ENCODE measurements around the gene NCK1. TPM values are rescaled to one million over a fixed set of nuclear protein-coding genes. Genes with fewer than 3 reads are reported as not detected.
A peak's percentile ranks its signal among the peaks of the same experiment; 100 is the strongest.

Gene NCK1
- total and polyA plus RNA-seq, 2 of the 13 experiments (the other 11 are each of a cell fraction or from before 2014, with no cell fraction given): 14.7 to 30.4 TPM

DNA sequence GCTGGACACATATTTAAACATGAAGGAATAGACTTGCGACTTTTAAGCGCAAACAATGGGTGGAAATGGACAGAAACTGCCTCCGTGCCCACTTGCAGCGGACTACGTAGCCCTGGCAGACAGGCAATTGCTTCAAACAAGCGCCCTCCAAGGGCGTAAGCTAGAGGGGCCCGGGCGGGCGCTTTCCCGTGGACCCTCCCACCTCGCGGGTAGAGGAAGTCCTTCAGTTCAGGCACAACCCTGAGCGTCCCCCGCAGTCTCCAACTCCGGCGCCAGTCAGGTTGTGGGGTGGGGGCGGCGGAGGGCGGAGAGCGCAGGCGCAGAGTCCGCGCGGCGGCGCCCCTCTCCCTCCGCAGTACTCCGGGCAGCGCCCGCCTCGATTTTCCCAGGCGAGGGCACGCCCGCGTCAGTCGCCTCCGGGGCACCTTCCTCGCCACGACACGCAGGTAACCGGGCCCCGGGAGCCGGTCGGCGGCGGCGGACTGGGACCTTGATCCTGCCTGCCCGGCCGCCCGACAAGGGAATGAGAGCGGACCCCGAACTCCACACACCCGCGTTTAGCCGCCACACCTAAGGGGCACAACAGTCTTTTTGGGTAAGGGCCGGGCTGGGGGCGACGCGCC lies 43.1 kb upstream of the NCK1 start, which contains the start of gene SLC35G2 (continued):
- TF ChIP-seq ZNF180 (CRISPR knock-in tag; IDR thresholded peaks at IDR 0.05; ENCODE audit: borderline replicate concordance, low read depth): no peak
- TF ChIP-seq ZNF503 (CRISPR knock-in tag; IDR thresholded peaks at IDR 0.05): no peak
- no peak for TF ChIP-seq ELF1 (CRISPR knock-in tag; IDR thresholded peaks at IDR 0.05)
- no peak for TF ChIP-seq WIZ (CRISPR knock-in tag; IDR thresholded peaks at IDR 0.05)
- 0 out of 2 replicates have a peak, but pooled peaks have one; percentile 25 for TF ChIP-seq RNF2 (conservative IDR thresholded peaks at IDR 0.05; ENCODE audit: low read depth)
- TF ChIP-seq CBFB (CRISPR knock-in tag; IDR thresholded peaks at IDR 0.05): no peak; the same call in 1 of the 2 replicates
- TF ChIP-seq RARG (CRISPR knock-in tag; IDR thresholded peaks at IDR 0.05; ENCODE audit: low read depth): no peak
- no peak for TF ChIP-seq ZNF510 (CRISPR knock-in tag; IDR thresholded peaks at IDR 0.05; ENCODE audit: low read depth)
- TF ChIP-seq ZFP36L1 (CRISPR knock-in tag; IDR thresholded peaks at IDR 0.05): no peak
- TF ChIP-seq ZNF7 (CRISPR knock-in tag; IDR thresholded peaks at IDR 0.05): no peak
- no peak for TF ChIP-seq BRD4 (CRISPR knock-in tag; IDR thresholded peaks at IDR 0.05)
- TF ChIP-seq ZNF703 (CRISPR knock-in tag; IDR thresholded peaks at IDR 0.05; ENCODE audit: borderline replicate concordance): no peak
- no peak for TF ChIP-seq RCOR2 (CRISPR knock-in tag; IDR thresholded peaks at IDR 0.05)
- no peak for TF ChIP-seq ARNT (IDR thresholded peaks at IDR 0.05)
- TF ChIP-seq, protein P1, sequence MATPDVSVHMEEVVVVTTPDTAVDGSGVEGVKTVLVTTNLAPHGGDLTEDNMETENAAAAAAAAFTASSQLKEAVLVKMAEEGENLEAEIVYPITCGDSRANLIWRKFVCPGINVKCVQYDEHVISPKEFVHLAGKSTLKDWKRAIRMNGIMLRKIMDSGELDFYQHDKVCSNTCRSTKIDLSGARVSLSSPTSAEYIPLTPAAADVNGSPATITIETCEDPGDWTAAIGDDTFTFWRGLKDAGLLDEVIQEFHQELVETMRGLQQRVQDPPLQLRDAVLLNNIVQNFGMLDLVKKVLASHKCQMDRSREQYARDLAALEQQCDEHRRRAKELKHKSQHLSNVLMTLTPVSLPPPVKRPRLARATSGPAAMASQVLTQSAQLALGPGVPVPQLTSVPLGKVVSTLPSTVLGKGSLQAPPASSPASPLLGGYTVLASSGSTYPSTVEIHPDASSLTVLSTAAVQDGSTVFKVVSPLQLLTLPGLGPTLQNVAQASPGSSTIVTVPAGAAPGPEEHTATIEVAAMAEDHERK (CRISPR knock-in tag; IDR thresholded peaks at IDR 0.05; ENCODE audit: low read depth): no peak
- TF ChIP-seq EHMT2 (IDR thresholded peaks at IDR 0.05; ENCODE audit: borderline replicate concordance, low read depth, low read length): no peak
- no peak for TF ChIP-seq NFRKB (IDR thresholded peaks at IDR 0.05)
- TF ChIP-seq SRSF4 (IDR thresholded peaks at IDR 0.05; ENCODE audit: low read depth, low read length, poor library complexity, severe bottlenecking): no peak
- TF ChIP-seq POGZ (CRISPR knock-in tag; IDR thresholded peaks at IDR 0.05): no peak; the same call in 1 of the 2 replicates
- TF ChIP-seq ZNF512 (CRISPR knock-in tag; IDR thresholded peaks at IDR 0.05): no peak
- peak; percentile 35 for TF ChIP-seq TBX2 (CRISPR knock-in tag; IDR thresholded peaks at IDR 0.05; ENCODE audit: borderline replicate concordance)
- TF ChIP-seq TSC22D2 (CRISPR knock-in tag; IDR thresholded peaks at IDR 0.05; ENCODE audit: borderline replicate concordance): no peak
- peak; percentile 15; the same call in 1 of the 2 replicates for TF ChIP-seq KMT2B (CRISPR knock-in tag; IDR thresholded peaks at IDR 0.05)
- TF ChIP-seq, protein P2, sequence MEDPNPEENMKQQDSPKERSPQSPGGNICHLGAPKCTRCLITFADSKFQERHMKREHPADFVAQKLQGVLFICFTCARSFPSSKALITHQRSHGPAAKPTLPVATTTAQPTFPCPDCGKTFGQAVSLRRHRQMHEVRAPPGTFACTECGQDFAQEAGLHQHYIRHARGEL (CRISPR knock-in tag; IDR thresholded peaks at IDR 0.05): no peak
- TF ChIP-seq POLR2G (IDR thresholded peaks at IDR 0.05; ENCODE audit: low read depth, low read length): no peak
- no peak for TF ChIP-seq TP53 (CRISPR knock-in tag; conservative IDR thresholded peaks at IDR 0.05)
- TF ChIP-seq CBX2 (IDR thresholded peaks at IDR 0.05; ENCODE audit: low read depth, low read length): no peak
- no peak for TF ChIP-seq CBX2 (CRISPR knock-in tag; IDR thresholded peaks at IDR 0.05; ENCODE audit: low read depth)
- TF ChIP-seq ARNTL (CRISPR knock-in tag; IDR thresholded peaks at IDR 0.05): no peak; the same call in 1 of the 2 replicates
